ENCODE measurements around the gene PRKCE. TPM values are rescaled to one million over a fixed set of nuclear protein-coding genes. Genes with fewer than 3 reads are reported as not detected.

Gene PRKCE
- total RNA-seq, 2 donors from 2014 or later: 5.8 to 18.1 TPM

GRCh38 chr2:45625824-45626223 is 25.7 kb upstream of the PRKCE start:
- Histone ChIP-seq H3K36me3 (no peaks in the 10 kb centered on the region), H3K4me1 (ENCODE audit: control insufficient read depth in 1 of 2, low read depth in 2 of 2) (no peaks in the 10 kb centered on the region), H3K9me3 (no peaks in the 10 kb centered on the region), H3K27me3 (replicated peaks; ENCODE audit: insufficient read depth) (no peaks in the 10 kb centered on the region), H3K4me3 (no peak overlapping the region), H3K27ac (no peak overlapping the region)
- DNase-seq (ENCODE audit: low spot score) (no peak), ATAC-seq (ENCODE audit: insufficient number of reproducible peaks, low FRiP score, low read depth) (no peak)
- no peak for TF ChIP-seq CTCF (IDR thresholded peaks at IDR 0.05)

- DNase-seq (ENCODE audit: low spot score) (no peak), ATAC-seq (ENCODE audit: insufficient number of reproducible peaks, low FRiP score, low read depth) (no peak)
- H3K27me3 ChIP-seq (replicated peaks; ENCODE audit: insufficient read depth): no peaks in the 10 kb centered on the region
- no peak overlapping the region for H3K4me3 ChIP-seq
- no peak overlapping the region for H3K27ac ChIP-seq
- H3K9me3 ChIP-seq: no peaks in the 10 kb centered on the region
- no peaks in the 10 kb centered on the region for H3K4me1 ChIP-seq (ENCODE audit: control insufficient read depth in 1 of 2, low read depth in 2 of 2)
- no peak for TF ChIP-seq CTCF (IDR thresholded peaks at IDR 0.05)
- H3K36me3 ChIP-seq: no peaks in the 10 kb centered on the region
Observed at GRCh38 chr2:45626387-45627221, 24.9 kb upstream of the PRKCE start.

- H3K27me3 ChIP-seq (replicated peaks; ENCODE audit: insufficient read depth): no peaks in the 10 kb centered on the region
- H3K4me3 ChIP-seq: no peak overlapping the region
- ATAC-seq (ENCODE audit: insufficient number of reproducible peaks, low FRiP score, low read depth) (no peak), DNase-seq (ENCODE audit: low spot score) (no peak)
- no peaks in the 10 kb centered on the region for H3K4me1 ChIP-seq (ENCODE audit: control insufficient read depth in 1 of 2, low read depth in 2 of 2)
- no peak for TF ChIP-seq CTCF (IDR thresholded peaks at IDR 0.05)
- H3K36me3 ChIP-seq: no peaks in the 10 kb centered on the region
- H3K9me3 ChIP-seq: no peaks in the 10 kb centered on the region
- H3K27ac ChIP-seq: no peak overlapping the region
Observed at GRCh38 chr2:45627911-45628310, 23.6 kb upstream of the PRKCE start.

GRCh38 chr2:45629971-45630370 is 21.5 kb upstream of the PRKCE start:
- DNase-seq (ENCODE audit: low spot score) (no peak), ATAC-seq (ENCODE audit: insufficient number of reproducible peaks, low FRiP score, low read depth) (no peak)
- Histone ChIP-seq H3K9me3 (no peaks in the 10 kb centered on the region), H3K27me3 (replicated peaks; ENCODE audit: insufficient read depth) (no peaks in the 10 kb centered on the region), H3K4me1 (ENCODE audit: control insufficient read depth in 1 of 2, low read depth in 2 of 2) (no peaks in the 10 kb centered on the region), H3K4me3 (no peak overlapping the region), H3K27ac (no peak overlapping the region), H3K36me3 (no peaks in the 10 kb centered on the region)
- TF ChIP-seq CTCF (IDR thresholded peaks at IDR 0.05): no peak

- Histone ChIP-seq H3K27ac (no peak overlapping the region), H3K4me1 (ENCODE audit: control insufficient read depth in 1 of 2, low read depth in 2 of 2) (no peaks in the 10 kb centered on the region), H3K9me3 (no peaks in the 10 kb centered on the region), H3K4me3 (no peak overlapping the region), H3K36me3 (no peaks in the 10 kb centered on the region), H3K27me3 (replicated peaks; ENCODE audit: insufficient read depth) (no peaks in the 10 kb centered on the region)
- DNase-seq (ENCODE audit: low spot score): no peak
- no peak for TF ChIP-seq CTCF (IDR thresholded peaks at IDR 0.05)
- no peak for ATAC-seq (ENCODE audit: insufficient number of reproducible peaks, low FRiP score, low read depth)
Observed at GRCh38 chr2:45631319-45631718, 20.2 kb upstream of the PRKCE start.
